HG03095 (cell line): ENCODE results near the gene RNF135.
"Not testable (repeated sequence)": the region's sequence is repeated elsewhere in the genome, so short reads cannot be mapped to it uniquely, and the experiment has no call there.

Source experiments
- ATAC-seq: cut with Tn5 transposase; IDR thresholded peaks from one replicate; pipeline ENCODE4 v1.9.1; 2021; ENCODE audit warnings: moderate library complexity; ENCODE audit not compliant: unreplicated experiment

Gene RNF135

DNA sequence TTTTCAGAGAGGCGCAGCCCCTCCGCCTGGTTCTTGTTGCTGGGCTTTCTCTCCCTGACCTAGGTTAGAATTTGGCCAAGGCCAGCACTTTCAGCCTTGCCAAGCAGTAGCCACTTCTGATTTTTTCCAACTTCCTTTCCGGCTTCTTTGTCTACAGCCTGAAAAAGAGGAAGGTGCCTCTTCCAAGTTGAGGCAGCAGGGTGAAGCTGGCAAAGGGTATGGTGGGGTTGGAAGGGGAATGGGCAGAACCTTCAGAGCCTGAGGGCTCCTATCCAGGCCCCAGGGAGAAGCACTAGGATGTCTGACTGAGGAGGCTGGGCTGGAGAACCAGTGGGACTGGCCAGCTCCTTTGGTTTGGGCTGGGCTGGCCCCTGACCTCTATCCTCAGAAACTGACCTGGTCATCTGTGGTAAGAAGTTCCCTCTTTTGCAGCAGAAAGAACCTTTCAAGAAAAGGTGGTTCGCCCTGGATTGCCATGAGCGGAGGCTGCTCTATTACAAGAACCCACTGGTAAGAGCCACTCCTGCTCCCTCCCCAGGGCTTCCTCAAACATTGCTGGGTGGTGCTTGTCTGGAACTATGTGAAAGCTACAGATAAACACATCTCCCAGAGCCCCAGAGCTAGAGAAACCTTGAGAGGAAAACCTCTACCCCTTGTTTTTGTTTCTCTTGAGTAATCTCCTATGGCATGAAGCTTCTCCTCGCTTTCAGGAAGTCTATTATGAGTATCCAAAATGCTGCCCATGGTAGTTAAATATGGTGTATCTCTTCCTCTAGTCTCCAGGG is 16.6 kb upstream of the RNF135 start:
- no peak for ATAC-seq

DNA sequence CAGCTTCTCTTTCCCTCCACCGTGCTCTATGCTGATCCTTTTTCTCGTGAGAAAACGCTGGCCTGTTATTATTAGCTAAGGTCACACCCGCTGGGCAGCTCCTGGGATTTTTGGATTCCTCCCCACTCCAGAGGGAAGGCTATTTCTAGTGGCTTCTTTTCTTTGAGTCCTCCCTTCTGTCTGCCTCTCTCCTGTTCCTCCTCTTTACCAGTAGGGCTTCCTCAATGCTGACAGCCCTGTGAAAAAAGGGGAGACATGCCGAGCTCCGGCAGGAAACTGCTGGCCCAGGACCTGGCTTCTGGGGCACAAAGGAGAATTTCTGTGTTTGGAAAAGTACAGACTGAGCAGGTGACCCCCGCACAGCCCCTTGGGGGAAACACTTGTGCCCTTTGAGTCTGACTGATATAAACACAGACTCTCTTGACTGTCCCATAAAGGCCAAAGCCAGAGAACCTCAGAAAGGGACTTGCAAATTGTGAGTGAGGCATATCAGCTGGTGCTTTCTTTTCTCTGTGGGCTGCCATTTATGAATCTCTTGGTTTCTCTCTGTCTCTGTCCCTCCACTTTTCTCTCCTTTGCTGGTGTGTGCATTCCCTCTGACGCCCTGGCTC is 14.0 kb upstream of the RNF135 start:
- ATAC-seq: no peak

DNA sequence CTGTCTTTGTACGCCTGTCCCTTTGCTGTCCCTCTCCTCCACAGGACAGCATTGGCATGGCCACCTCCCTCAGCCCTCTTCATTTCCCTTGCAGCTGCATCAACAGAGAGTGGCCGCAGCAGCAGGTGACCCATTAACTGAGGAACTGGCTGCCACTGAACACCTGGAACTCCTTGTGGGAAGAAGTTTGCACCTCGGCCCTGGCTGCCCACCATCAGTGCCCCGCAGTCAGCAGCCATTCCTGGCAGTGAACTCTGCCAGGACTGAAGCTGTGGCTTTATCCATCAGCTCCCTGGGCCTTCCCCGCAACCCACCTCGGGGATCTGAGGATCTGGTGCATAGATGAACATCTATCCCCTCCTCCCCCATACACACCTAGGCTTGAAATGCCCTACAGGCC is 13.1 kb upstream of the RNF135 start:
- no peak for ATAC-seq

DNA sequence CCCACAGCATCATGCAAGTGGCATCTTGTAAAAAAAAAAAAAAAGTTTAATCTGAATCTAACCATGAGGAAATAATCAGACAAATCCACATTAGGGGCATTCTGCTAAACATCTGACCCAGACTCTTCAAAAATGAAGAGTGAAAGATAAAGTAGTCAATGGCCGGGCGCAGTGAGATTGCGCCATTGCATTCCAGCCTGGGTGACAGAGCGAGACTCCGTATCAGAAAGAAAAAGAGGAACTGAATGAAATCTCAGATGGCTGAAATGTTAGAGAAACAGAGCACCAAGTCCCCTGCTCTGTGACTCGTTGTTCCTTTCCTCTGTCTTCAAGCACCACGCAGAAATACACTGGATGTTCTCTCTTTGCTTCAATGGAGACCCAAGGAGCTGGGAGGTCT is 12.7 kb upstream of the RNF135 start:
- ATAC-seq: no peak

DNA sequence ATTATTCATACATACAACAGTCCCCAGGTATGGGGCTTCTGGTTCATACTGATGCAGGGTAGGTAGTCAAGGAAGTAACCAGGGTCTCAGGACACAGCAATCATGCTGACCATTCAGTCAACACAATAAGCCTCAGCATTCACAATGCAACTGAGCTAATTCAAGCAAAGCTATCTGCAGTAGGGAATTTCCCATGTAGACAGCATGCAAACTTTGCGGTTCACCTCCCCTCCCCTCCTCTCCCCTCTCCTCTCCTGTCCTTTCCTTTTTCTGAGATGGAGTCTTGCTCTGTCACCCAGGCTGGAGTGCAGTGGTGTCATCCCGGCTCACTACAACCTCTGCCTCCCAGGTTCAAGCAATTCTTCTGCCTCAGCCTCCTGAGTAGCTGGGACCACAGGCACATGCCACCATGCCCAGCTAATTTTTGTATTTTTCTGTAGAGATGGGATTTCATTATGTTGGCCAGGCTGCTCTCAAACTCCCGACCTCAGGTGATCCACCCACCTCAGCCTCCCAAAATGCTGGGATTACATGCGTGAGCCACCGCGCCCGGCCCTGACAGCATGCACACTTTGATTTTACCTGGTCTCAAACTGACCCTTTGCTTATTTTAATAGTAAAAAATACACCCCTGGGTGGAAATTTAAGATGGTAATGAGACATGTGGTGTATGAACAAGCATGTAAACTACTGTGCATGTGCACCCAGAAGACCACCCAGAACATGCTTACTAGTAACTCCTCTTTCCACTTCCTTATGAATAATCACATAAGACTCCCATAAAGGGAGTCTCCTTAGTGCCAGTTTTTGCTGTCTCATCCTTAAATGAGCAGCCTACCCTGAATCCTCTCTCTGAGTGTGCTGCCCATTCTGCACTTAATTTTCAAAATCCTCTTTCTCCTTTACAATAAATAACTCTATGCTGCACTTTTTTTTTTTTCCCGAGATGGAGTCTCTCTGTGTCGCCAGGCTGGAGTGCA is 9.3 kb upstream of the RNF135 start:
- peak; percentile 65 for ATAC-seq

DNA sequence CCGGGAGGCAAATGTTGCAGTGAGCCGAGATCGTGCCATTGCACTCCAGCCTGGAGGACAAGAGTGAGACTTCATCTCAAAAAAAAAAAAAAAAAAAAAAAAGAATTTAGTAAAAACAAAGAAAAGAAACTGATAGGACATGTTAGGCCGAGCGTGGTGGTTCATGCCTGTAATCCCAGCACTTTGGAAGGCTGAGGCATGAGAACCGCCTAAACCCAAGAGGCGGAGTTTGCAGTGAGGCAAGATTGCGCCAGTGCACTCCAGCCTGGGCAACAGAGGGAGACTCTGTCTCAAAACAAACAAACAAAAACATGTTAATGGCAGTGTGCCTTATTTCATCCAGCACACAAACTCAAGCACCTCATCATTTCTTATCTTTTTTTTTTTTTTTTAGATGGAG is 6.5 kb upstream of the RNF135 start:
- not testable (repeated sequence) for ATAC-seq

DNA sequence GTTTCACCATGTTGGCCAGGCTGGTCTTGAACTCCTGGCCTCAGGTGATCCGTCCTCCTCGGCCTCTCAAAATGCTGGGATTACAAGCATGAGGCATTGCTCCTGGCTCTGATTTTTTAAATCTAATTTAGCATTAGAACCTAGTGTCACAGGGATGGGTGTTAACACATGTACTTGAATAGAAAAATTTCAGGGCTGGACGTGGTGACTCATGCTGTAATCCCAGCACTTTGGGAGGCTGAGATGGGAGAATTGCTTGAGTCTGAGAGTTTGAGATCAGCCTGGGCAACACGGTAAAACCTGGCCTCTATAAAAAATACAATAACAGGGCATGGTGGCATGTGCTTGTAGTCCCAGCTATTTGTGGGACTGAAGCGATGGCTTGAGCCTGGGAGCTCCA is 6.0 kb upstream of the RNF135 start:
- ATAC-seq: no peak

DNA sequence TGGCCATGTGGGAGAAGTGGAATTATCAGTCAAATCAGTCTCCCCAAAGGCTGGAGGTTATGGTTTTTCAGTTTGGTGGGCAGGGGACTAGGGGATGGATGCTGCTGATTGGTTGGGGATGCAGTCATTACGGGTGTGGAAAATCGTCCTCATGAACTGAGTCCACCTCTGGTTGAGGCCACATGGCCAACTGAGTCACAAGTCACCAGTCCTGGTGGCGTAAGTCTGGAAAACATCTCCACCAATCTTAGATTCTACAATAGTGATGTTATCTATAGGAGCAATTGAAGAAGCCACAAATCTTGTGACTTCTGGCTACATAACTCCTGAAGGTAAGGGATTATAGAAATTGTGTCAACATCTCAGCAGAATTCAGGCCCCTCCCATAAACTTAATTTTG is 5.2 kb upstream of the RNF135 start:
- ATAC-seq: no peak

DNA sequence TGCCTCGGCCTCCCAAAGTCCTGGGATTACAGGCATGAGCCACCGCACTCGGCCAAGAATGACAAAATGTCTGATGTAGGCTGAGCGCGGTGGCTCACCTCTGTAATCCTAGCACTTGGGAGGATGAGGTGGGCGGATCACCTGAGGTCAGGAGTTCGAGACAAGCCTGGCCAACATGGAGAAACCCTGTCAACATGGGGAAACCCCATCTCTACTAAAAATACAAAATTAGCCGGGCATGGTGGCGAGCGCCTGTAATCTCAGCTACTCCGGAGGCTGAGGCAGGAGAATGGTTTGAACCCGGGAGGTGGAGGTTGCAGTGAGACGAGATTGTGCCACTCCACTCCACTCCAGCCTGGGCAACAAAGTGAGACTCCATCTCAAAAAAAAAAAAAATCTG is 2.9 kb upstream of the RNF135 start:
- ATAC-seq: not testable (repeated sequence)

DNA sequence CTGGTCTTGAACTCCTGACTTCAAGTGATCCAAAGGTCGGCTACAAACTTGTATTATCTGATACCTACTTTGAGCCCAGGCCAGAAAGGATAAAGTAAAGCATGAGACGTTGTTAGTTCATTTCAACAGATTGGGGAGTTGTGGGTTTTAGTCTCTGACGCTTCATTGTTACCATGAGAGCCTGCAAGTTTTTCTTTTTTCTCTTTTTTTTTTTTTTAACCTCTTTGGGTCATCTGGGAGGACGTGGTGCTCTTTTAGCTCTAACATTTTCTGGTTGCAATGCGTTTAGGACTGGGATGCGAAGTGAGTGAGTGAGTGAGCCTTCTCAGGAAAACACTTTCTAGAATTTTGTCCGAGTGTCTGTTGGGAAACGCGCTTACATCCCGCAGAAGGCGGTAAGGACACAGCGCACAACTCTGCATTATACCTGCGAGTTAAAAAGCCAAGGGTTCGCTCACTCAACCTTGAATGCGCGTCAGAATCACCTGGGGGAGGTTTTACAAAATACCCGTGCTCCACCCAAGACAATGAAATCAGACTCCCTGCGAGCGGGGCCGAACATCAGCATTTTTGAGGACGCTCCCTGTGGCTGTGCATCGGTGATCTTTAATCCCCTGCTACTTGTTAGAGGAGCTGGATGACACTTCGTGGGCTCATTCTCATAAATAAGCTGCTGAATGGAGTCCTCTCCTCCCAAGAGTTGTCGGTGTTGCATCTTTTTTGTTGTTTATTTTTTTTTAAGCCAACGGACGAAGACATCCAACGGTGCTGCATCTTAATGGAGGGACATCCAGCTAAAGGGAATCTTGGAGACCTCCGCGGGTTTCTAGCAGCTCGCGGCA is 629 bp upstream of the RNF135 start:
- peak; percentile 33 for ATAC-seq

DNA sequence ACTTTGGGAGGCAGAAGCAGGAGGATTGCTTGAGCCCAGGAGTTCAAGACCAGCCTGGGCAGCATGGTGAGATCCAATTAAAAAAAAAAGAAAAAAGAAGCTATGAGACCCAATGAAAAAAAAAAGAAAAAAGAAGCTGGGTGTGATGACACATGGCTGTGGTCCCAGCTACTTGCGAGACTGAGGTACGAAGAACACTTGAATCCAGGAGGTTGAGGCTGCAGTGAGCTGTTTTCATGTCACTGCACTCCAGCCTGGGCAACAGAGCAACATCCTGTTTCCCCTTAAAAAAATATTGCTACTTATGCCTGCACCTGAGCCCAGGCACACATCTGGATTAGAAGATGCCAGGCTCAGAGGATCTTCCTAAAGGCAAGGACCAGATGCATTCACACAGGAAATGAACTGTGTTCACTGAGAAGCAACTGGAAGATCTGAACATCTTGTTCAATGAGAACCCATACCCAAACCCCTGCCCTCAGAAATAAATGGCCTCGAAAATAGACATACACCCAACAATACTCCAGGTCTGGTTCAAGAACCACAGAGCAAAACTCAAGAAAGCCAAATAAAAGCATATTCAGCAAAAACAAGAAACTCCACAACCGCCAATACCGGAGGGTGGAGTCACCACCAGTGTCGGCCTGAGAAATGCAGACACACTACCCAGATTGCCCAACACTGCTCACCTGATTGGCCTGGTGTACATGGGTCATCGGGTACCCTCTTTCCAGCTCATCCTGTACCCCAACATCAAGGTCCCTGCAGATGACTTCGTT is 4.4 kb downstream of the RNF135 start:
- ATAC-seq: no peak

DNA sequence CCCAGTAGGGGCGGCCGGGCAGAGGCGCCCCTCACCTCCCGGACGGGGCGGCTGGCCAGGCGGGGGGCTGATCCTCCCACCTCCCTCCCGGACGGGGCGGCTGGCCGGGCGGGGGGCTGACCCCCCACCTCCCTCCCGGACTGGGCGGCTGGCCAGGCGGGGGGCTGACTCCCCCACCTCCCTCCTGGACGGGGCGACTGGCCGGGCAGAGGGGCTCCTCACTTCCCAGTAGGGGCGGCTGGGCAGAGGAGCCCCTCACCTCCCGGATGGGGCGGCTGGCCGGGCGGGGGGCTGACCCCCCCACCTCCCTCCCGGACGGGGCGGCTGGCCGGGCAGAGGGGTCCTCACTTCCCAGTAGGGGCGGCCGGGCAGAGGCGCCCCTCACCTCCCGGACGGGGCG is 9.1 kb downstream of the RNF135 start:
- not testable (repeated sequence) for ATAC-seq

DNA sequence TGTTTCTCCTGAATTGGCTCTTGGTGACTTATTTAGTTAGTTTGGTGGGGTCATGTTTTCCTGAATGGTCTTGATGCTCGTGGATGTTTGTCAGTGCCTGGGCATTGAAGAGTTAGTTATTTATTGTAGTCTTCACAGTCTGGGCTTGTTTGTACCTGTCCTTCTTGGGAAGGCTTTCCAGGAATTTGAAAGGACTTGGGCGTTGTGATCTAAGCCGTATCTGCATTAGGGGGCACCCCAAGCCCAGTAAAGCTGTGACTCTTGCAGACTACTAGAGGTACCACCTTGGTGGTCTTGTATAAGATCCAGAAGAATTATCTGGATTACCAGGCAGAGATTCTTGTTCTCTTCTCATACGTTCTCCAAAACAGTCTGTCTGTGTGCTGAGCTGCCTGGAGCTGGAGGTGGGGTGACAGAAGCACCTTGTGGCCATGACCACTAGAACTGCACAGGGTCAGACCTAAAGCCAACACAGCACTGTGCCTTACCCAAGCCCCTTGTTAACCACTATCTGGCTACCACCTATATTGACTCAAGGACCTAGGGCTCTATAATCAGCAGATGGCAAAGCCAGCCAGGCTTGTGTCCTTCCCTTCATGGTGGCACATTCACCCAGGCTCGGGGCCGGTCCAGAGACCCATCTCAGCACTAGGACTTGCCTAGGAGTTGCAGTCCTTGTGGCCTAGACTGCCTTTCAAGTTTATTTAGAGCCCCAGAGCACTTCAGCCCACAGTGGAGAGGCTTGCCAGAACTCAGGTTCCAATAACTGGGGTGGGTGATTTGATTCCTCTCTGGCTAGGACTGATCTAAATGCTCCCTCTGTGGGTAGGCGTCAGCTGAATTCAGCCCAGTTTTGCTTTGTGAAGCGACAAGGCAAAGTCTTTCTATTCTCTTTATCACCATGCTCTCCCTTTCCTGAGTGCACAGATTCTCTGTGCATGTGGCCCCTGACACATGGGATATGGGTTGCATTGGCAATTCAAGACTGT is 11.0 kb downstream of the RNF135 start:
- ATAC-seq: no peak

DNA sequence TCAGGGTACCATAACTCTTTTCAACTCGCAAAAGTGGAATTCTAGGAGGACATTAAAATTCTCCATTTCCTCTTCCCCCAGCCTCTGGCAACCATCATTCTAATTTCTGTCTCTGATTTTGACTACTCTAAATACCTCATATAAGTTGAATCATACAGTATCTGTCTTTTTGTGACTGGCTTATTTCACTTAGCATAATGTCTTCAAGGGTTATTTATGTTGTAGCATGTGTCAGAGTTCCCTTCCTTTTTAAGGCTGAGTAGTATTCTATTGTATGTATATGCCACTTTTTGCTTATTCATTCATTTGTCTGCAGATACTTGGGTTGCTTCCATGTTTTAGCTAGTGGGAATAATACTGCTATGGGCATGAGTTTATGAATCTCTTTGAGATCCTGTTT is 12.0 kb downstream of the RNF135 start:
- ATAC-seq: no peak

DNA sequence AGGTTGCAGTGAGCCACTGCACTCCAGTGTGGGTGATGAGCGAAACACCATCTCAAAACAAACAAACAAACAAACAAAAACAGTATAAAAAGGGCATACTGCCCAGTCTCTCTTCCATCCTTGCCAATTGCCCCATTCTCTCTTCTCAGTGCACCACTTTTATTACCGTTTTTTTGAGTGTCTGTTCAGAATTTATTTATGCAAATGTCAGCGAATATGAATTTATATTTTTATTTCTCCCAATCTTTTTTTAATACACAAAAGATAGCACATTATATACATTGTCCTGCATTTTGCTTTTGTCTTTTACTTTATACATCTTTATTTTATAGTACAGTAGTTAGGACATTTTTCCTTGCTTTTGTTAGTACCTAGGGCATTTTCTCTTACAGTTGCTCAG is 19.6 kb downstream of the RNF135 start:
- no peak for ATAC-seq

DNA sequence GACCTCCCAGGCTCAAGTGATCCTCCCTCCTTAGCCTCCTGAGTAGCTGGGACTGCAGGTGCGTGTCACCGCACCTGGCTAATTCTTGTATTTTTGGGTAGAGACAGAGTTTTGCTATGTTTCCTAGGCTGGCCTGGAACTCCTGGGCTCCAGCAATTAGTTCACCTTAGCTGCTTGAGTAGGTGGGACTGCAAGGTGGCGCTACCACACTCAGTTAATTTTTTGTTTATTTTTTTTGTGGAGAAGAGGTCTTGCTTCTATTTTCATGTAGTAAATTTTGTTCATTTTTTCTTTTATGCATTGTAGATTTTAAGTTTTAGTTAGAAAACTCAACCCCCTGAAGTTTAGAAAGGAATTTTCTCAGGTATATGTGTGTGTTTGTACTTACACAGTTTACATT is 21.7 kb downstream of the RNF135 start:
- no peak for ATAC-seq

DNA sequence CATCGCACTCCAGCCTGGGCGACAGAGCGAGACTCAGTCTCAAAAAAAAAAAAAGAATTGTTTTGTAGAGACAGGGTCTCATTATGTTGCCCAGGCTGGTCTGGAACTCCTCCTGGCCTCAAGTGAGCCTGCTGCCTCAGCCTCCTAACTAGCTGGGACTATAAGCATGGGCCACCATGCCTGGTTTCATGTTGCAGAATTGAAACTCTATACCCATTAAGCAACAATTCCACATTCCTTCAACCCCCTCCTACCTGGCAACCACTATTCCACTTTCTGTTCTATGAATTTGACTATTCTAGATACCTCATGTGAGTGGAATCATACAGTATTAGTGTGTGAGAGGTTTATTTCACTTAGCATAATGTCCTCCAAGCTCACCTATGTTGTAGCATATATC is 24.5 kb downstream of the RNF135 start:
- ATAC-seq: no peak

DNA sequence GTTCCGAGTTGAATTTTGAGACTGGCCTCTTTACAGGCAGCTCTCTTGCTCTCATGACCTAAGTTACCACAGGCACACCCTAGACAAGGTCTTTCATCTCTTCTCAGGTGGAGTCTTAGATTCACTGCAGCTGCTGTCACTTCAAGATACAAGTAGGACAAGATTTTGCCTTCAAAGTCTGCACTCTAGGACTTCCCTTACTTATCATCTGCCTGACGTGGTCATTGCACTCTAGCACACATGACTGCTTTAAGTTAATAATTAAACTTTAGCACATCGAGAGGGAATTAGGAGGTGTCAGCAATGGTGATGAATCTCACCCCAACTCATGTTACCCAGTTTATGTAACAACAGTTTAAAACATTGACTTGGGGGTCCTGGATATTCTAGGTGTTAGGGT is 25.6 kb downstream of the RNF135 start:
- ATAC-seq: no peak

DNA sequence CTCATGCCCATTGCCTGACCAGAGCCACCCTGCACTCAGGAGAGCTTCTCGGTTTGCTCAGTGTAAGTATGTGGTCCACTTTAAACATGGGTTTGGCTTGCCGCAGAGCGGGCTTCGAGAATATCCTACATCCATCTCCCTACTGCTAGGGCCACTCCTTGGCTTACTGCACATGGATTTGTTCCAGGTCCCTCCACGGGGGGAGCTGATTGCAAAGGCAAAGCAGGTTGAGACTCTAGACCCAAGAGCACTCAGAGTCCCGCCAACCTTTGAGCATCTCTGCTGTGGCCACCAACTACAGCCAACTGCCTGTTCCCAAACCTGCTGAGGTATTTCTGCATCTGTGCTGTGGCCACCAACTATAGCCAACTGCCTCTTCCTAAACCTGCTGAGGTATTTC is 26.4 kb downstream of the RNF135 start:
- no peak for ATAC-seq
